Nephron (organoid): ENCODE measurements around the gene ASXL3.

Experiments used
- H3K27ac Mint-ChIP-seq, 3 experiments: 2 replicates each; pipeline ENCODE4 v1.8.0; 2020; ENCODE audit warnings: mixed read lengths in 3 of 3, mild to moderate bottlenecking in 2 of 3, moderate library complexity in 1 of 3
- H3K27me3 Mint-ChIP-seq: 2 replicates; pipeline ENCODE4 v1.8.0; 2021; ENCODE audit warnings: low read depth, mild to moderate bottlenecking, moderate library complexity, mixed read lengths
- H3K36me3 Mint-ChIP-seq: 2 replicates; pipeline ENCODE4 v1.8.0; 2020; ENCODE audit warnings: low read depth, mixed read lengths
- H3K4me1 Mint-ChIP-seq: 2 replicates; pipeline ENCODE4 v1.8.0; 2020; ENCODE audit warnings: mixed read lengths
- H3K4me3 Mint-ChIP-seq, 3 experiments: 2 replicates each; pipeline ENCODE4 v1.8.0; 2020; ENCODE audit warnings: mild to moderate bottlenecking in 3 of 3, mixed read lengths in 3 of 3, moderate library complexity in 2 of 3
- H3K9me3 Mint-ChIP-seq: 2 replicates; pipeline ENCODE4 v1.8.0; 2020; ENCODE audit warnings: mixed read lengths
- CTCF ChIP-seq, 3 experiments: fragments of 200-600 bp; sonication (generic); IDR thresholded peaks; one replicate each; pipeline ENCODE4 v1.5.0; 2021; ENCODE audit warnings: antibody characterized with exemption in 3 of 3; ENCODE audit not compliant: unreplicated experiment in 3 of 3

The ASXL3 gene

DNA sequence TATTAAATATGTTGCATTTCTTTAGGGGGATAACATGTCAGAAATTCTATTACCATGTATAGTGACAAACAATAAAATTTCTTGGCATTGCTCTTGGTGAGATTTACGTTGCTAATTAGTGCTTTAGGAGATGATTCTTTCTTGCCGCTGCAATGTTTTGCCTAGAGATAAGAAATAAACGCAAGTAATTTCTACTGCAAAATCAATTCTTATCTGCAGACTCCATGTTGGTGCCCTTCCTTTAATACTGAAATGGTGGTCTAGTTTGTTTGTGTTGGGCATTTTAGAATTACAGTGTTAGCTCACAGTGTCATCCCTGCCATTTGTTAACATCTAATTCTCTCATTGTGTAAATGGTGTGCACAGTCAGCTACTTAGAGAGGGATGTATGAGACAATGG is 34.6 kb downstream of the ASXL3 start:
- Mint-ChIP-seq H3K27me3 (no peaks in the 10 kb centered on the region), H3K4me1 (peaks cover 8% of the 10 kb centered on the region), H3K36me3 (peaks cover 48% of the 10 kb centered on the region), H3K27ac (peak overlapping the region in 2 of 3 experiments; percentile 44 to 76), H3K4me3 (no peak overlapping the region), H3K9me3 (no peaks in the 10 kb centered on the region)
- TF ChIP-seq CTCF (IDR thresholded peaks at IDR 0.05; ENCODE audit: unreplicated experiment in 3 of 3) = no peak

DNA sequence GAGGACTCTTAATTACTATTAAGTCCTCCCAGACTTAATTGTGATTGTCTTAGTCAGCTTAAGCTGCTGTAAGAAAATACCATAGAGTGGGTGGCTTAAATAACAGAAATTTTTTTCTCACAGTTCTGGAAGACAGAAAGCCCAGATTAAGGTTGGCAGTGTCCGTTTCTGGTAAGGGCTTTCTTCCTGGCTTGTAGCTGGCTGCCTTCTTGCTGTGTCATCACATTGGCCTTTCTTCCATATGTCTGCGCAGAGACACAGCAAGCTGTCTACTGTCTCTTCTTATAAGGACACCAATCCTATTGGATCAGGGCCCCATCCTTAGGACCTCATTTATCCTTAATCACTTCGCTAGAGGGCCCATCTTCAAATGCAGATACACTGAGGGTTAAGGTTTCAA is 38.5 kb downstream of the ASXL3 start:
- no peaks in the 10 kb centered on the region for H3K27me3 Mint-ChIP-seq
- TF ChIP-seq CTCF (IDR thresholded peaks at IDR 0.05; ENCODE audit: unreplicated experiment in 3 of 3) = no peak
- no peaks in the 10 kb centered on the region for H3K9me3 Mint-ChIP-seq
- peaks cover 36% of the 10 kb centered on the region for H3K36me3 Mint-ChIP-seq
- H3K27ac Mint-ChIP-seq = no peak overlapping the region
- no peak overlapping the region for H3K4me3 Mint-ChIP-seq
- peaks cover 4% of the 10 kb centered on the region for H3K4me1 Mint-ChIP-seq

DNA sequence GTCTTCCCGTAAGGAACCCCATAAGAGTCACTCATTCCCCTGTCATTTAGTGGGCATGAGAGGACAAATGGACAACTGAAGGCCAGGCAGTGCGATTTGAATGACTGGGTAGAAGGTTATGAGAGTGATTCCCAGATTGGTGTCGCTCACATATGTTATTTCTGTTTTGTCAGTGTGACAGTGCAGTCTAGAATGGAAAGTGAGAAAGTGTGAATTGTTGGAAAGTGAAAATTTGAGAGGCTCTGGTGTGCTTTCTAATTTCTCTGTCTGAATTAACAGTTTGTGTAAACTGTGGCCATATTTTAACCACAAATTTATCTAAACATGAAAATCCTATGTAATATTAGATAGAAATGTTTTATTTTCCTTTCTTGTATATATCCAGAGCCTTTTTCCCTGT is 49.1 kb downstream of the ASXL3 start:
- no peak for TF ChIP-seq CTCF (IDR thresholded peaks at IDR 0.05; ENCODE audit: unreplicated experiment in 3 of 3)
- H3K36me3 Mint-ChIP-seq = peaks cover 9% of the 10 kb centered on the region
- no peak overlapping the region for H3K4me3 Mint-ChIP-seq
- H3K9me3 Mint-ChIP-seq = no peaks in the 10 kb centered on the region
- peaks cover 8% of the 10 kb centered on the region for H3K4me1 Mint-ChIP-seq
- H3K27ac Mint-ChIP-seq = no peak overlapping the region
- no peaks in the 10 kb centered on the region for H3K27me3 Mint-ChIP-seq

- Mint-ChIP-seq H3K27me3 (no peaks in the 10 kb centered on the region), H3K9me3 (no peaks in the 10 kb centered on the region), H3K36me3 (peaks cover 9% of the 10 kb centered on the region), H3K27ac (peak overlapping the region in 1 of 3 experiments; percentile 23), H3K4me1 (peaks cover 8% of the 10 kb centered on the region), H3K4me3 (no peak overlapping the region)
- no peak for TF ChIP-seq CTCF (IDR thresholded peaks at IDR 0.05; ENCODE audit: unreplicated experiment in 3 of 3)
These were observed 52.5 kb downstream of the ASXL3 start for GRCh38 chr18:33630476-33630875.

DNA sequence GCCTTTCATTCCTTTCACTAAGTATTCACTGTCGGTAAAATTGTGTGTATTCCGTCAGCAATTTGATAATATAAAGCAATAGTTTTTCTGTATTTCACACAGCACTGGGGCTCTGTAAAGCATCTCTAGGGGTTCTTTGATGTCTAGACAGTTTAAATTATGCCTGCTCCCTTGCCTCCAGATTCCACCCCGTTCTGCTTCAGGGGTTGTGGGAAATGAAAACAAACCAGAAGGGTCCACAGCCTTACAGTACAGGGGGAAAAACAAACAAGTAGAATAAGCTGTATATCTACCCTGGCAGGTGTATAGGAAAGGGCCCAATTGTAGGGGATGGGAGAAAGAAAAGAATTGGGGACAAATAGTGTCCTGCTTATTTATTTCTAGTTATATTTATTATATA is 63.1 kb downstream of the ASXL3 start:
- H3K27ac Mint-ChIP-seq = peak overlapping the region in 1 of 3 experiments; percentile 48
- peaks cover 8% of the 10 kb centered on the region for H3K4me1 Mint-ChIP-seq
- TF ChIP-seq CTCF (IDR thresholded peaks at IDR 0.05; ENCODE audit: unreplicated experiment in 3 of 3) = no peak
- no peaks in the 10 kb centered on the region for H3K9me3 Mint-ChIP-seq
- no peaks in the 10 kb centered on the region for H3K27me3 Mint-ChIP-seq
- H3K4me3 Mint-ChIP-seq = no peak overlapping the region
- no peaks in the 10 kb centered on the region for H3K36me3 Mint-ChIP-seq

- Mint-ChIP-seq H3K4me3 (no peak overlapping the region), H3K27ac (no peak overlapping the region), H3K9me3 (no peaks in the 10 kb centered on the region), H3K27me3 (no peaks in the 10 kb centered on the region), H3K4me1 (peaks cover 8% of the 10 kb centered on the region), H3K36me3 (no peaks in the 10 kb centered on the region)
- TF ChIP-seq CTCF (IDR thresholded peaks at IDR 0.05; ENCODE audit: unreplicated experiment in 3 of 3) = no peak
These were observed 66.5 kb downstream of the ASXL3 start for GRCh38 chr18:33644494-33644893.
